Tibial nerve (tissue), 4 donors: ENCODE measurements around the gene NEDD4L. TPM values are rescaled to one million over a fixed set of nuclear protein-coding genes. Genes with fewer than 3 reads are reported as not detected.

Experiments
- DNase-seq, 2 donors: peaks; one replicate each; pipeline ENCODE4 v3.0.0-alpha.2; 2019; ENCODE audit warnings: low spot score in 2 of 2
- H3K27ac ChIP-seq, 4 donors: fragments of 200-600 bp; sonication (generic) in 3 of 4; one replicate each; pipeline ENCODE4 v1.5.1; 2017 to 2019; ENCODE audit warnings: mild to moderate bottlenecking in 1 of 4
- H3K27me3 ChIP-seq, 2 donors: fragments of 200-600 bp; sonication (generic) in 1 of 2; one replicate each; pipeline versions ENCODE4 v1.5.1 to v1.6.0; 2017 to 2019
- H3K36me3 ChIP-seq, 3 donors: fragments of 200-600 bp; sonication (generic); one replicate each; pipeline ENCODE4 v1.5.1; 2018 to 2019
- H3K4me1 ChIP-seq, 4 donors: fragments of 200-600 bp; sonication (generic) in 3 of 4; one replicate each; pipeline ENCODE4 v1.5.1; 2017 to 2019
- H3K4me3 ChIP-seq, 4 donors: fragments of 200-600 bp; sonication (generic) in 3 of 4; one replicate each; pipeline ENCODE4 v1.5.1; 2017 to 2019; ENCODE audit warnings: mild to moderate bottlenecking in 1 of 4, moderate library complexity in 1 of 4
- H3K9me3 ChIP-seq, 4 donors: fragments of 200-600 bp; sonication (generic) in 3 of 4; one replicate each; pipeline ENCODE4 v1.5.1; 2017 to 2019
- EP300 ChIP-seq, 2 donors: sonication (generic); formaldehyde crosslinking; IDR thresholded peaks; one replicate each; pipeline ENCODE4 v1.6.1; 2017; ENCODE audit warnings: antibody characterized with exemption in 2 of 2, mild to moderate bottlenecking in 1 of 2
- POLR2A ChIP-seq, 2 donors: fragments of 450-650 bp; IDR thresholded peaks; one replicate each; pipeline ENCODE4 v1.6.1; 2017; ENCODE audit warnings: antibody characterized with exemption in 2 of 2, mild to moderate bottlenecking in 2 of 2, moderate library complexity in 2 of 2
- WGBS, 2 donors: methylation state at CpG; one replicate each; pipeline ENCODE4 v1.1.5; 2018; 5-methylcytosine and 5-hydroxymethylcytosine counted together
- total RNA-seq, 4 donors: library from RNA; depleted of rRNA; stranded (reverse); fragments of >200 nt; gene quantifications; one replicate each; pipeline ENCODE4 v1.1.0, GENCODE V29; 2016
- TF ChIP-seq, protein P1 (sequence below), 5 experiments: fragments of 200-600 bp in 3 of 5; fragments of 450-650 bp in 2 of 5; sonication (generic) in 3 of 5; IDR thresholded peaks; one replicate each; pipeline ENCODE4 v1.5.1; 2016 to 2019; ENCODE audit warnings: antibody characterized with exemption in 5 of 5, mild to moderate bottlenecking in 3 of 5, moderate library complexity in 2 of 5

NEDD4L gene
- total RNA-seq, 4 donors from 2014 or later = 15.3 to 59.9 (median 26.8) TPM

DNA sequence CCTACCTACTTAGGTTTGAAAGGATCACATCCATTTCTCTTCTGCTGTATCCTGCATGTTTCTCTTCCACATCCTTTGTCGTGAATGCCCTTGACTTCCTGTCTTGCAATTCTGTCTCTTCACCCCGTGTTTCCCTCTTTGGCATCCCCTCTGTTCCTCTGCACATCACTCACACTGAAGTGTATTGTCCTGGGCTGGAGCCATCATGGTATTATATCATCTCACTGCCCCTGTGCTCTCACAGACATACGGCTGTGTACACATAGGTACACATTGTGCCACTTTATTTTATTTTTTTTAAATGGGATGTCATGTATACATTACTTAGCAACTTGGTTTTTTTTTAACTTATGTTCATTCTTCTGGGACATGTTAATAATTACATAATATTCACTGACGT is 293.3 kb downstream of the NEDD4L start:
- Histone ChIP-seq H3K9me3 (no peaks in the 10 kb centered on the region), H3K4me1 (peaks cover 0 to 9% (median 4%) of the 10 kb centered on the region in 4 donors), H3K27ac (peak overlapping the region in 3 of 4 donors; percentile 46 to 85 (median 73)), H3K4me3 (no peak overlapping the region), H3K27me3 (no peaks in the 10 kb centered on the region), H3K36me3 (no peaks in the 10 kb centered on the region)
- WGBS, 2 donors = 47 to 49% methylated on average over 4 of the region's 4 CpGs
- TF ChIP-seq EP300 (IDR thresholded peaks at IDR 0.05) = no peak
- TF ChIP-seq, protein P1, sequence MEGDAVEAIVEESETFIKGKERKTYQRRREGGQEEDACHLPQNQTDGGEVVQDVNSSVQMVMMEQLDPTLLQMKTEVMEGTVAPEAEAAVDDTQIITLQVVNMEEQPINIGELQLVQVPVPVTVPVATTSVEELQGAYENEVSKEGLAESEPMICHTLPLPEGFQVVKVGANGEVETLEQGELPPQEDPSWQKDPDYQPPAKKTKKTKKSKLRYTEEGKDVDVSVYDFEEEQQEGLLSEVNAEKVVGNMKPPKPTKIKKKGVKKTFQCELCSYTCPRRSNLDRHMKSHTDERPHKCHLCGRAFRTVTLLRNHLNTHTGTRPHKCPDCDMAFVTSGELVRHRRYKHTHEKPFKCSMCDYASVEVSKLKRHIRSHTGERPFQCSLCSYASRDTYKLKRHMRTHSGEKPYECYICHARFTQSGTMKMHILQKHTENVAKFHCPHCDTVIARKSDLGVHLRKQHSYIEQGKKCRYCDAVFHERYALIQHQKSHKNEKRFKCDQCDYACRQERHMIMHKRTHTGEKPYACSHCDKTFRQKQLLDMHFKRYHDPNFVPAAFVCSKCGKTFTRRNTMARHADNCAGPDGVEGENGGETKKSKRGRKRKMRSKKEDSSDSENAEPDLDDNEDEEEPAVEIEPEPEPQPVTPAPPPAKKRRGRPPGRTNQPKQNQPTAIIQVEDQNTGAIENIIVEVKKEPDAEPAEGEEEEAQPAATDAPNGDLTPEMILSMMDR (IDR thresholded peaks at IDR 0.05) = no peak
- no peak for TF ChIP-seq POLR2A (IDR thresholded peaks at IDR 0.05)
- DNase-seq = no peak

DNA sequence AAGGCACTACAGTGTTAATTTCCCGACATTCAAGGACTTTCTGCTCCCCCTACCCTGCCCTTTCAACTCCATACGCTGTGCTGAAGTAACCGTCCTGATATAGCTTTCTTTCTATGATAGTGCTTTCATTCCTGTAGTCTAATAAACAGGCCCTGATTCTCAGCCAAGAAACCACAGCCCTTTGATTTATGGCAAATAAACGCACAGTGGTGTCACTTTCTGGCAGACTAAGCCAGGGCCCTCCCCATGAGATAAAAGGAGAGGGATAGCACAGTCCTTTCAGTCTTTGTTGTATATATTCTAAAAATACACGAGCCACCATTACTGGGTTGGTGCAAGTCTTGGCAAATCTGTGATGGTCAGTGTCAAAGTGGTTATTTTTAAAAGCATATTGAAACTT is 293.7 kb downstream of the NEDD4L start:
- Histone ChIP-seq H3K4me3 (no peak overlapping the region), H3K9me3 (no peaks in the 10 kb centered on the region), H3K36me3 (no peaks in the 10 kb centered on the region), H3K27me3 (no peaks in the 10 kb centered on the region), H3K4me1 (peaks cover 0 to 9% (median 4%) of the 10 kb centered on the region in 4 donors), H3K27ac (peak overlapping the region; percentile 5 to 85 (median 60))
- DNase-seq = no peak
- TF ChIP-seq, protein P1 (IDR thresholded peaks at IDR 0.05) = no peak
- TF ChIP-seq POLR2A (IDR thresholded peaks at IDR 0.05) = no peak
- TF ChIP-seq EP300 (IDR thresholded peaks at IDR 0.05) = no peak
- 41 to 50% methylated on average over 5 of the region's 5 CpGs for WGBS, 2 donors

DNA sequence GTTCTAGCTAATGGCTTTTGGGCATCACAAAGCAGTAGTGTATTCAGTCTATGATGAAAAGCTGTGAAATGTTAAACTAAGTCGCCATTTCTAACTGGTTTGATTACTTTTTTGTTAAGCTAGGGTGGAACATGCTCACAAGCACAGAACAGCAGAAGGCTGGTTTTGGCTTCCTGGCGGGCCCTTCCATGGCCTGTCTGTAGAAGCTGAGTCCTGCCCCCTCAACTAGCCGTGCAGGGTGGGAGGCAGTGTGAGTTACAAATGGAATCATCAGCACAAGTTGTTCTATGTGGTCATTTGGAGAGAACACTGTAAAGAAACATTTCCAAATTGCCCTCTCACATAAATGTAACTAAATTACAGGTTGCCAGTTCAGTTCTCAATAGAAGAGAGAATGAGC is 294.1 kb downstream of the NEDD4L start:
- no peaks in the 10 kb centered on the region for H3K36me3 ChIP-seq
- 43 to 52% methylated on average over 3 of the region's 3 CpGs for WGBS, 2 donors
- DNase-seq = no peak
- H3K27ac ChIP-seq = peak overlapping the region; percentile 5 to 85 (median 60)
- H3K4me1 ChIP-seq = peaks cover 0 to 9% (median 4%) of the 10 kb centered on the region in 4 donors
- no peak overlapping the region for H3K4me3 ChIP-seq
- H3K9me3 ChIP-seq = no peaks in the 10 kb centered on the region
- no peaks in the 10 kb centered on the region for H3K27me3 ChIP-seq
- TF ChIP-seq EP300 (IDR thresholded peaks at IDR 0.05) (no peak), POLR2A (IDR thresholded peaks at IDR 0.05) (no peak)
- TF ChIP-seq, protein P1 (IDR thresholded peaks at IDR 0.05) = no peak

DNA sequence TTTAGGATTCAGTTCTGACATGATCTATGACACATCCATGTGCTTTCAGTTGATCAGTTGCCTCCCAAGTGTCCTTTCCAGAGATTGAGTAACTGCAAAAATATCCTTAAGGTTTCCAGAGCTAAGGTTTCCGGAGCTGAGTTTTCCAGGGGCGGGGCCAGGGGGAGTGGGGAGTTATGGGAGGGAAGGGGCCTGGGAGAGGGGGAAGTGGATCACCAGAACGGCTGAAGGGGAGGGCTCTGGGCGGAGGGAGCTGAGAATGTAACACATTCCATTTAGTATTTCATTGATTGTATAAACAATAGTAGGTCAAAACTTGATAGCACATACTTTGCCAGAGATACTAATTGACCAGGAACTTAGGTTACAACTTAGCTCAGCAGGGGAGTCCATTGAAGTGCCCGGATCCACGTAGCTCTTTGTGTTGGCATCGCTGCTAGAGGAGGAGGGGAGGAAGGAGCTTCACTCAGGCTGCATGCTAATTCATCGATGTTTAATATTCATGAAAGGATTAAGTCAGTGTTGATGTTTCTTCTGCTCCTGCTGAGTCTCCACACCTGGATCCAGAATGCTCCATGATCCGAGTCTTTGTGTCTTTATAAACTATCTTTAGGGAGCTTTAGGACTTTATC is 295.1 kb downstream of the NEDD4L start:
- Histone ChIP-seq H3K4me3 (no peak overlapping the region), H3K27ac (peak overlapping the region in 3 of 4 donors; percentile 6 to 85 (median 73))
- no peak for DNase-seq

DNA sequence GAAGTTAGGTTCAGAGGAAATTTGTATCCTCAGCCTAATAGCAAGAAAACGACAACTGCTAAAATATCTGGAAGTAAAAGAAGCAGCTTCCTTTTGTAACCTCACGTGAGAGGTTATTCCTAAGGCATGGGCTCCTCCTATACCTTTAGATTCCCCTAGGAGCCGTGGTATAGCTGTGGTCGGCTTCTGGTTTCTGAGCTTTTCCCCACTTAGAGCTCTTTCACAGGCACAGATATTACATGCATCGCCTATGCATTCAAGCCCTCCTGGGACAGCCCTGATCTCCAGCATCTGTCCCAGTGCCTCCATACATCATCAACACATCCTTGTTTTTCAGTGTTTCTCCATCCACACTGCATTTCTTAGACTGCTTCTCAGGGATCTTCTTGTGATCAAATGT is 295.9 kb downstream of the NEDD4L start:
- no peak overlapping the region for H3K4me3 ChIP-seq
- H3K27me3 ChIP-seq = no peaks in the 10 kb centered on the region
- H3K4me1 ChIP-seq = peaks cover 0 to 9% (median 4%) of the 10 kb centered on the region in 4 donors
- DNase-seq = no peak
- WGBS, 2 donors = 93% methylated on average over 5 of the region's 5 CpGs
- H3K27ac ChIP-seq = no peak overlapping the region
- TF ChIP-seq POLR2A (IDR thresholded peaks at IDR 0.05) = no peak
- no peak for TF ChIP-seq EP300 (IDR thresholded peaks at IDR 0.05)
- TF ChIP-seq, protein P1 (IDR thresholded peaks at IDR 0.05) = no peak
- H3K36me3 ChIP-seq = no peaks in the 10 kb centered on the region
- no peaks in the 10 kb centered on the region for H3K9me3 ChIP-seq

More for the DNA sequence above, 295.1 kb downstream of the NEDD4L start:
- H3K9me3 ChIP-seq = no peaks in the 10 kb centered on the region
- WGBS, 2 donors = 42 to 50% methylated on average over 9 of the region's 9 CpGs
- TF ChIP-seq POLR2A (IDR thresholded peaks at IDR 0.05) (no peak), EP300 (IDR thresholded peaks at IDR 0.05) (no peak)
- TF ChIP-seq, protein P1 (IDR thresholded peaks at IDR 0.05) = no peak
- no peaks in the 10 kb centered on the region for H3K27me3 ChIP-seq
- no peaks in the 10 kb centered on the region for H3K36me3 ChIP-seq
- peaks cover 0 to 9% (median 4%) of the 10 kb centered on the region in 4 donors for H3K4me1 ChIP-seq
